ENCODE measurements around the gene GLOD5. TPM values are rescaled to one million over a fixed set of nuclear protein-coding genes. Genes with fewer than 3 reads are reported as not detected.

The GLOD5 gene
- total RNA-seq, 3 donors from 2014 or later, result 0.66 TPM; not detected in 2

DNA sequence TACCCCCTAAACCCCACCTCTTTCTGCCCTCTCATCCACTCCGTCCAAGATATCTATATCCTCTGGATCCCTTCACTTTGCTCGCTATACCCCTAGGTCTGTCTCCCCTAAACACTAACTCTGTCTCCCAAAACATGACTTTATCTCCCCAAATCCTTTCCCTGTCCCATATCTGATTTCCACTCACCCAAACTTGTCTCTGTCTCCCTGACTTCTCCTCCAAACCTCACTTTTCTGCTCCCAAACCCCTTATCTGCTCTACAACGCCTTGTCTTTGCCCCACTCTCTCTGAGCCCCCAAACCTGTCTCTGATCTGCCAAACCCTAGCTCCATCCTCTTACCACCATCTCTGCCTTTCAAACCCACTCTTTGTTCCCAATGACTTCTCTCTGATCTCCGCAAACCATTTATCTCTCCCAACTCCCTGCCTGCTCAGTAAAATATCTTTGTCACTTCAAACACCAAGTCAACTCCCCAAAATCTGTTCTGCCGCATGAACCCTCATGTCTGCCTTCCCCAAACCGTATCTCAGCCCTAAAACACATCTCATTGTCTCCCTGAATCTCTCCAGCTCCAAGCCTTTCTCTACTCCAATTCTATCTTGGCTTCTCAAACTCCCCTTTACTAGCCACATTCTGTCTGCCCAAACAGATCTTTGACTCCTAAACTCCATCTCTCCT lies 25.4 kb downstream of the GLOD5 start:
- Histone ChIP-seq H3K4me3 (no peak overlapping the region), H3K36me3 (no peaks in the 10 kb centered on the region), H3K4me1 (no peaks in the 10 kb centered on the region), H3K27me3 (peaks cover 0 to 63% of the 10 kb centered on the region in 2 donors), H3K27ac (no peak overlapping the region), H3K9me3 (no peaks in the 10 kb centered on the region)
- no peak for DNase-seq (ENCODE audit: low spot score in 2 of 2)
- intact Hi-C loops (cut with DNase I; ENCODE audit: low total_unique reads), result no loop called here
- TF ChIP-seq, protein P1, sequence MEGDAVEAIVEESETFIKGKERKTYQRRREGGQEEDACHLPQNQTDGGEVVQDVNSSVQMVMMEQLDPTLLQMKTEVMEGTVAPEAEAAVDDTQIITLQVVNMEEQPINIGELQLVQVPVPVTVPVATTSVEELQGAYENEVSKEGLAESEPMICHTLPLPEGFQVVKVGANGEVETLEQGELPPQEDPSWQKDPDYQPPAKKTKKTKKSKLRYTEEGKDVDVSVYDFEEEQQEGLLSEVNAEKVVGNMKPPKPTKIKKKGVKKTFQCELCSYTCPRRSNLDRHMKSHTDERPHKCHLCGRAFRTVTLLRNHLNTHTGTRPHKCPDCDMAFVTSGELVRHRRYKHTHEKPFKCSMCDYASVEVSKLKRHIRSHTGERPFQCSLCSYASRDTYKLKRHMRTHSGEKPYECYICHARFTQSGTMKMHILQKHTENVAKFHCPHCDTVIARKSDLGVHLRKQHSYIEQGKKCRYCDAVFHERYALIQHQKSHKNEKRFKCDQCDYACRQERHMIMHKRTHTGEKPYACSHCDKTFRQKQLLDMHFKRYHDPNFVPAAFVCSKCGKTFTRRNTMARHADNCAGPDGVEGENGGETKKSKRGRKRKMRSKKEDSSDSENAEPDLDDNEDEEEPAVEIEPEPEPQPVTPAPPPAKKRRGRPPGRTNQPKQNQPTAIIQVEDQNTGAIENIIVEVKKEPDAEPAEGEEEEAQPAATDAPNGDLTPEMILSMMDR (IDR thresholded peaks at IDR 0.05), result no peak
- TF ChIP-seq POLR2AphosphoS5 (IDR thresholded peaks at IDR 0.05) (no peak), POLR2A (IDR thresholded peaks at IDR 0.05) (no peak)

DNA sequence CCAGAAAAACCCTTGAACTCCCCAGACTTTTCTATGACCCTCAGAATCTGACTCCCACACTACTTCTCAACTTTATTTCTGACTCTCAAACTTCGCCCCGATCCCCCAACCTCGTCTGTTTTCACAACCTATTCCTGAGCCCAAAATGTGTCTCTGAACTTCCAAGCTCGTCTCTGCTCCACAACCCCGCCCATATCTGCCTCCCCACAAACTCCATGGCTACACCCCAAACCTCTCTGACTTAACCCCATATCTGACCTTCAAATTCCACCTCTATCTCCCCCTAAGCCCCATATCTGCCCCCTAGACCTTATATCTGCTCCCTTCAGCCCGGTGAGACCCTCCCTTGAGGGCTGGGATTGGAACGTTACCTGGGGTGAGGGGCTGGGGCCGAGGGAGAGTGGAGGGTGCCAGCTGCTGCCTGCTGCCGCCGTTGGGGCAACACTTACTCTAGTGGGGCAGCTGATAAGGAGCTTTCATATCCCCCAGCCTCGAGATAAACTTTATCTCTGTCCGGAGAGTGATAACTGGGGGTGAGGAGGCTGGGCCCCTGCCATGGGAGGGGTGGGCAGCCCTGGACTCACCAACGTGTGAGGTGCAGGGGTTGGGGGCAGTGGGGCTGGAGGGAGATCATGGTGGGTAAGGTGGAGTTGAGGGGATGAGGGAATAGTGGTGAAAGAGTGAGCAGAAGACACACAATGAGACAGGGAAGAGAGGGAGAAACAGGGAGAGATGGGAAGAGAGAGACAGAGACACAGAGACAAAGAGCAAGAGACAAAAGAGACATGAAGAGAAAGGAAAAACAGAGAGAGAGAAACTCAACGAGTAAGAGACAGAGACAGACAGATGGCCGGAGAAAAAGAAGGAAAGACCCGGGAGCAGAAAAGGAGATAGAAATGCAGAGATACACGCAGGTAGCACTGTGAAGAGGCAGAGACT lies 26.2 kb downstream of the GLOD5 start:
- peaks cover 0 to 63% of the 10 kb centered on the region in 2 donors for H3K27me3 ChIP-seq
- DNase-seq (ENCODE audit: low spot score in 2 of 2), result no peak
- no peaks in the 10 kb centered on the region for H3K9me3 ChIP-seq
- TF ChIP-seq, protein P1 (IDR thresholded peaks at IDR 0.05), result no peak
- TF ChIP-seq POLR2A (IDR thresholded peaks at IDR 0.05) (no peak), POLR2AphosphoS5 (IDR thresholded peaks at IDR 0.05) (no peak)
- H3K27ac ChIP-seq, result no peak overlapping the region
- no peak overlapping the region for H3K4me3 ChIP-seq
- H3K4me1 ChIP-seq, result no peaks in the 10 kb centered on the region
- no peaks in the 10 kb centered on the region for H3K36me3 ChIP-seq
- intact Hi-C loops (cut with DNase I; ENCODE audit: low total_unique reads), result no loop called here

DNA sequence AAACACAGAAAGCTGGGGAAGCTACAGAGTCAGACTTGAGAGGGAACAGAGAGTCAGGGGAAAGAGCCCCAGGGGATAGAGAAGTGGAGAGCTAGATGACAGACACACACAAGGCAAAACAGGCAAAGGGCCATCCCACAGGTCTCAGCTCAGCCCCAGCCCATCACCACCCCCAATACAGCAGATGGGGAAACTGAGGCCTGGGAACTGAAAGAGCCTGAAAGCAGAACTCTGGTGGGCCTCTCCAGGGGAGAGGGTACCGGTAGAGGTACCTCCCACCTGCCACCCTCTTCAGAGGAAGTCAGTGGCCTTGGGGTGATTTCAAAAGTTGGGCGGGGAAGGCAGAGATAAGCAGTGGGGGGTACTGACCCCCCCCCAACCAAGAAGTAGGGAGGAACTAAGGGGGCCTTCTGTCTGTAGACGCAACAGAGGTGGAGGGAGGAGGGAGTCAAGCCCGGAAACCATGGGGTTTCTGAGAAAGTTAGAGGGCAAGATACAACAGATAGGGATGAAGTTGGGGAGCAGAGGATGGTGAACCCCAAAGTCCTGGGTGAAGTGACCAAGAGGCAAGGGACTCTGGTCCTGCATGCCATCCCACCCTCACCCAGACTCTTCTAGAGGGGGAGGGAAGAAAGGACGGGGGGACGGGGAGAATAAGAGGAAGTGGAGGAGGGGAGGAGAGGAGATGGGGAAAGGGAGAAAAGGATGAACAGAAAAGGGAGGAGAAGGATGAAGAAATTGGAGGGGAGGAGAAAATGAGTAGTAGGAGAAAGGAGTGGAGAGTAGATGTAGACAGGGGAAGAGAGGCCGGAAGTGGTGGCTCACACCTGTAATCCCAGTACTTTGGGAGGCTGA lies 28.0 kb downstream of the GLOD5 start:
- Histone ChIP-seq H3K4me1 (no peaks in the 10 kb centered on the region), H3K4me3 (no peak overlapping the region), H3K27me3 (peaks cover 0 to 69% of the 10 kb centered on the region in 2 donors), H3K9me3 (no peaks in the 10 kb centered on the region), H3K36me3 (no peaks in the 10 kb centered on the region), H3K27ac (no peak overlapping the region)
- DNase-seq (ENCODE audit: low spot score in 2 of 2), result no peak
- intact Hi-C loops (cut with DNase I; ENCODE audit: low total_unique reads), result no loop called here
- TF ChIP-seq POLR2A (IDR thresholded peaks at IDR 0.05), result no peak
- TF ChIP-seq POLR2AphosphoS5 (IDR thresholded peaks at IDR 0.05), result no peak
- TF ChIP-seq, protein P1 (IDR thresholded peaks at IDR 0.05), result no peak

DNA sequence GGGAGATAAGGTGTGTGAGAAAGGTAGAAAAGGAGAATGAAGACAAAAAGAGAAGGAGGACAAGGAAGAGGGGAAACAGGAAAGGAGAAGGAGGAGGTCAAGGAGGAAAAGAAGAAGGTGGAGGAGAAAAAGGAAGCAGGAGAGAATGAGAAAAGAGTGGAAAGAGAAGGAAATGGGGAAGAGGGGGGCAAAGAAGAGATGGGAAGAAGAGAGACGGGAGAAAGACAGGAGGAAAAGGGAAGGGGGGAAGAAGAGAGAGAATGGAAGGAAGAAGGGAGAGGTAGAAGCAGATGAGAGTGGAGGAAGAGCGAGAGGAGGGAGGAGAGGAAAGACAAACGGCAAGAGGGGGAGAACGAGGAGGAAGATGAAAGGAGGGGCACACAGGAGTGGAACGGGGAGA lies 28.9 kb downstream of the GLOD5 start:
- Histone ChIP-seq H3K27ac (no peak overlapping the region), H3K4me3 (no peak overlapping the region), H3K4me1 (no peaks in the 10 kb centered on the region), H3K27me3 (peaks cover 0 to 71% of the 10 kb centered on the region in 2 donors), H3K9me3 (no peaks in the 10 kb centered on the region), H3K36me3 (no peaks in the 10 kb centered on the region)
- no peak for TF ChIP-seq POLR2AphosphoS5 (IDR thresholded peaks at IDR 0.05)
- no peak for DNase-seq (ENCODE audit: low spot score in 2 of 2)
- intact Hi-C loops (cut with DNase I; ENCODE audit: low total_unique reads), result no loop called here

DNA sequence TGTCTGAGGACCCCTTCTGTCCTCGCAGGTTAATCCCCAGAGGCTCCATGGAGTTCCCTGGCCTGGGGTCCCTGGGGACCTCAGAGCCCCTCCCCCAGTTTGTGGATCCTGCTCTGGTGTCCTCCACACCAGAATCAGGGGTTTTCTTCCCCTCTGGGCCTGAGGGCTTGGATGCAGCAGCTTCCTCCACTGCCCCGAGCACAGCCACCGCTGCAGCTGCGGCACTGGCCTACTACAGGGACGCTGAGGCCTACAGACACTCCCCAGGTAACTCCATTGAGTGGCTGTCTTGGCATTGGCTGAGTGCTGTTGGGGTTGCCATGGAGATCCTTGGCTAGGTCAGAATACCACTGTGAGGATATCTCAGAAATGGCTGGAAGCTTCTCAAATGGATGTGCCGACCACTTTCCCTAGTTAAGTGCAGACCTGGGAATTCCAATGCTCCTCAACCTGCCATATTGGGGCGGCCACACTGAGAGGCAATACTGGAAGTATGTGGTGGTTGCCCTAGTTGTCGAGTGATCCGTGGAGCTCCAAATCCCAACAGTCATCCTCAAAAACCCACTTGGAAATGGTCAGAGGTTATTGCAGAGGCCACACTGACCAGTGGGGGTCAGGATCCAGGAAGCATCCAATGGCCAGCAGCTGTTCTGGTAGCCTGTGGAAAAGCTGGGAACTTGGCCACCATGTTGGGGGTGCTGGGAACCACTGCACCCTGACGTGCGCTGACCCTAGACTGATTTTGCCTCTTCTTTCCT lies 29.7 kb downstream of the GLOD5 start:
- Histone ChIP-seq H3K27me3 (peaks cover 0 to 72% of the 10 kb centered on the region in 2 donors), H3K36me3 (no peaks in the 10 kb centered on the region), H3K4me1 (no peaks in the 10 kb centered on the region), H3K4me3 (no peak overlapping the region), H3K27ac (no peak overlapping the region), H3K9me3 (no peaks in the 10 kb centered on the region)
- DNase-seq (ENCODE audit: low spot score in 2 of 2), result no peak
- intact Hi-C loops (cut with DNase I; ENCODE audit: low total_unique reads), result no loop called here
- TF ChIP-seq POLR2A (IDR thresholded peaks at IDR 0.05) (no peak), POLR2AphosphoS5 (IDR thresholded peaks at IDR 0.05) (no peak)
- TF ChIP-seq, protein P1 (IDR thresholded peaks at IDR 0.05), result no peak
